ENCODE measurements around the gene KASH5.

DNA sequence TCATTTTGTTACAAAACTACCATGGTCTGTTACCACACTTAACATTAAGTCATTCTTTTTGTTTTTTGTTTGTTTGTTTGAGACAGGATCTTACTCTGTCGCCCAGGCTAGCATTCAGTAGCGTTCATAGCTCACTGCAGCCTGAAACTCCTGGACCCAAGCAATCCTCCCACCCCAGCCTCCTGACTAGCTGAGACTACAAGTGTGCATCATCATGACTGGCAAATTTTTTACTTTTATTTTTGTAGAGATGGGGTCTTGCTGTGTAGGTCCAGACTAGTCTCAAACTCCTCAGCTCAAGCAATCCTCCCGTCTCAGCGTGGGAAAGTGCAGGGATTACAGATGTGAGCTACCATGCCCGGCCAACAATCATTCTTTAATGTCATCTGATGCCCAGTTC is 68.3 kb downstream of the KASH5 start:
- TF ChIP-seq, protein P1, sequence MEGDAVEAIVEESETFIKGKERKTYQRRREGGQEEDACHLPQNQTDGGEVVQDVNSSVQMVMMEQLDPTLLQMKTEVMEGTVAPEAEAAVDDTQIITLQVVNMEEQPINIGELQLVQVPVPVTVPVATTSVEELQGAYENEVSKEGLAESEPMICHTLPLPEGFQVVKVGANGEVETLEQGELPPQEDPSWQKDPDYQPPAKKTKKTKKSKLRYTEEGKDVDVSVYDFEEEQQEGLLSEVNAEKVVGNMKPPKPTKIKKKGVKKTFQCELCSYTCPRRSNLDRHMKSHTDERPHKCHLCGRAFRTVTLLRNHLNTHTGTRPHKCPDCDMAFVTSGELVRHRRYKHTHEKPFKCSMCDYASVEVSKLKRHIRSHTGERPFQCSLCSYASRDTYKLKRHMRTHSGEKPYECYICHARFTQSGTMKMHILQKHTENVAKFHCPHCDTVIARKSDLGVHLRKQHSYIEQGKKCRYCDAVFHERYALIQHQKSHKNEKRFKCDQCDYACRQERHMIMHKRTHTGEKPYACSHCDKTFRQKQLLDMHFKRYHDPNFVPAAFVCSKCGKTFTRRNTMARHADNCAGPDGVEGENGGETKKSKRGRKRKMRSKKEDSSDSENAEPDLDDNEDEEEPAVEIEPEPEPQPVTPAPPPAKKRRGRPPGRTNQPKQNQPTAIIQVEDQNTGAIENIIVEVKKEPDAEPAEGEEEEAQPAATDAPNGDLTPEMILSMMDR (IDR thresholded peaks at IDR 0.05; ENCODE audit: low read depth, low read length, missing input control) = no peak
- TF ChIP-seq GABPA (IDR thresholded peaks at IDR 0.05 in 1 of 2, conservative IDR thresholded peaks at IDR 0.05 in 1 of 2) = no peak
- TF ChIP-seq, protein P2, sequence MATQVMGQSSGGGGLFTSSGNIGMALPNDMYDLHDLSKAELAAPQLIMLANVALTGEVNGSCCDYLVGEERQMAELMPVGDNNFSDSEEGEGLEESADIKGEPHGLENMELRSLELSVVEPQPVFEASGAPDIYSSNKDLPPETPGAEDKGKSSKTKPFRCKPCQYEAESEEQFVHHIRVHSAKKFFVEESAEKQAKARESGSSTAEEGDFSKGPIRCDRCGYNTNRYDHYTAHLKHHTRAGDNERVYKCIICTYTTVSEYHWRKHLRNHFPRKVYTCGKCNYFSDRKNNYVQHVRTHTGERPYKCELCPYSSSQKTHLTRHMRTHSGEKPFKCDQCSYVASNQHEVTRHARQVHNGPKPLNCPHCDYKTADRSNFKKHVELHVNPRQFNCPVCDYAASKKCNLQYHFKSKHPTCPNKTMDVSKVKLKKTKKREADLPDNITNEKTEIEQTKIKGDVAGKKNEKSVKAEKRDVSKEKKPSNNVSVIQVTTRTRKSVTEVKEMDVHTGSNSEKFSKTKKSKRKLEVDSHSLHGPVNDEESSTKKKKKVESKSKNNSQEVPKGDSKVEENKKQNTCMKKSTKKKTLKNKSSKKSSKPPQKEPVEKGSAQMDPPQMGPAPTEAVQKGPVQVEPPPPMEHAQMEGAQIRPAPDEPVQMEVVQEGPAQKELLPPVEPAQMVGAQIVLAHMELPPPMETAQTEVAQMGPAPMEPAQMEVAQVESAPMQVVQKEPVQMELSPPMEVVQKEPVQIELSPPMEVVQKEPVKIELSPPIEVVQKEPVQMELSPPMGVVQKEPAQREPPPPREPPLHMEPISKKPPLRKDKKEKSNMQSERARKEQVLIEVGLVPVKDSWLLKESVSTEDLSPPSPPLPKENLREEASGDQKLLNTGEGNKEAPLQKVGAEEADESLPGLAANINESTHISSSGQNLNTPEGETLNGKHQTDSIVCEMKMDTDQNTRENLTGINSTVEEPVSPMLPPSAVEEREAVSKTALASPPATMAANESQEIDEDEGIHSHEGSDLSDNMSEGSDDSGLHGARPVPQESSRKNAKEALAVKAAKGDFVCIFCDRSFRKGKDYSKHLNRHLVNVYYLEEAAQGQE (IDR thresholded peaks at IDR 0.05) = no peak
